NCI-H524 treated with DMSO at 0.1 percent for 48 hours (cell line): ENCODE results near the gene RPL10.

Experiments used
- DNase-seq: peaks from one replicate; lab custom pipeline; 2025; lab: John Stamatoyannopoulos, UW

The RPL10 gene

DNA sequence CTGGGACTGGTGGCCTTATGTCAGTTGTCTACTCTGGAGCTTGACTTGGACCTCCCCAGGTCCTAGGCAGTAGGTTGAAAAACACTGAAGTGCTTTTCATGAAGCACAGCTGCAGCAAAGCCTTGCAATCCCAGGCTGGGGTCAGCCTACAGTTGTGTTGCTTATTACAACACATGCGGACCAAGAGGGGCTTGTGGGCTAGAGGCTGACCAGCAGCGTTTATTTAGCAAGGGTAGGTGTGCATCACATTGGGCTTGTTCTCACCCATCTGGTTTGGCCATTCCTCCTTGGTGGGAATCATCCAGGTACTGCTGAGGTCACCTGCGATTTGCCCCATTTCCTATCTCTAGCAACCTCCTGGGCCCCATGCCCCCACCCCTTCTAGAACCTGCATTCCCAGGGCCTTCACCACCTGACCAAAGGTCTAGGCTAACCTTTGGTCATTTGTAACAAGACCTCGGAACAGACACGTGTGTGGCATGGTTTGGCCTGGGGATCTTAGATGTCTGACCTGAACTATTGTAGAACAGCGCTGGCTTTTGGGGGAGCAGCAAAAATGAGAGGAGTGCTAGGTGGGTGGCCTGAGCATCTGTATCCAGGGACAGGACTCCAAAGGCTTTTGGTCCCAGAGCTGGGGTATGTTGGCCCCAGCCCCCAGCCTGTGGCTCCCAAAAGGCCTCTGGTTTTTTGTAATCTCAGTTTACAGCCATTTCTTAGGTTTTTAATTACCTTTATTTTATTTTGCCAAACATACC lies 3.0 kb downstream of the RPL10 start:
- no peak for DNase-seq

DNA sequence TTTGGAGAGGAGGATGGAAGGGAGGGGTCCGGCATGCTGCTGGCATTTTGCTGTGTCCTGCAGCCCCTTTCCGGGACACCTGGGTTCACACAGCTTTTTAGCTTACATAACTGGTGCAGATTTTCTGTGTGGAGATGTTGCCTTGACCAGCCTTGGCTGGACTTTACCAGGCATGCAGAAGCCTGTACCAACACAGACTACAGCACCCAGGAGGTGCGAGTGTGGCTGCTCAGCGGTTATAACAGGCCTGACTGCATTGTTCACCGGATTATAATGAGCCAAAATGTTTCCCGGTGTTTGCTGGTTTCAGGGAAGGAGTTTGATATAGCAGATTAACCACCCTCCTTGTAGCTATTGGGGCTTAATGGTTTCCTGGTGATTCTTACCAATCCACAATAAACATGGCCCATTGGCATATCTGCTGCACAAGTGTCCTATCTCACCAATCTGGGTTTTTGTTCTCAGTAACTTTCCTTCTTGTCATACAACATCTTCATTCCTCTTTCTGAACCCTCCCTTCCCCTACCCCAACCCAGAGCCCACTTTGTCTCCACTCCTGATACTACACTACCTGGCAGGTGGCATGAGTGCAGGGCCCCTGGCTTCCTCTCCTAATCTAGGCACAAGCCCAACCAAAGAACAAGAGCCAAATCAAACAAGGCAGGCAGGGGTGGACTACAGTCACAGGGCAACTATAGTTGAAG lies 3.9 kb downstream of the RPL10 start:
- no peak for DNase-seq

GRCh38 chrX:154402622-154403127 lies 4.5 kb downstream of the RPL10 start:
- no peak for DNase-seq

DNA sequence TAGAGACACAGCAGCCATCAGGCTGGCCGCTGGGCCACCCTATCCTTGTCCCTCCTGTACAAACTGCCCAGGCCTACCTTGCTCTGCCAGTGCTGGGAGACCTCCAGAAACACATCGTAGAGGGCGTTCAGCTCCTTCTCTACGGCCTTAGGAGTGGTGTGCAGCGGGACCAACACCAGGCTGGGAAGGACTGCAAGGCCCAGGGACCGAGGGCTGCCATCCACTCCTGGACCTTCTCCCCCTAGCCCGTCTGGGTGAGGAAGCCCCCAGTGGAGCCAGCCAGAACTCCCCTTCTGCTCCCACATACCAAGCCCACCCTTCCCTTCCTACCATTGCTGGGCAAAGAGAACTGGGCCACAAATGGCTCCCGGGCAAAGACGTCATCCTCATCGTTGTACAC lies 5.0 kb downstream of the RPL10 start:
- DNase-seq: no peak

GRCh38 chrX:154403858-154404257 lies 5.7 kb downstream of the RPL10 start:
- no peak for DNase-seq

- DNase-seq: no peak
Observed at GRCh38 chrX:154404625-154405192, 6.5 kb downstream of the RPL10 start.

GRCh38 chrX:154408659-154409221 lies 10.6 kb downstream of the RPL10 start:
- DNase-seq: no peak

DNA sequence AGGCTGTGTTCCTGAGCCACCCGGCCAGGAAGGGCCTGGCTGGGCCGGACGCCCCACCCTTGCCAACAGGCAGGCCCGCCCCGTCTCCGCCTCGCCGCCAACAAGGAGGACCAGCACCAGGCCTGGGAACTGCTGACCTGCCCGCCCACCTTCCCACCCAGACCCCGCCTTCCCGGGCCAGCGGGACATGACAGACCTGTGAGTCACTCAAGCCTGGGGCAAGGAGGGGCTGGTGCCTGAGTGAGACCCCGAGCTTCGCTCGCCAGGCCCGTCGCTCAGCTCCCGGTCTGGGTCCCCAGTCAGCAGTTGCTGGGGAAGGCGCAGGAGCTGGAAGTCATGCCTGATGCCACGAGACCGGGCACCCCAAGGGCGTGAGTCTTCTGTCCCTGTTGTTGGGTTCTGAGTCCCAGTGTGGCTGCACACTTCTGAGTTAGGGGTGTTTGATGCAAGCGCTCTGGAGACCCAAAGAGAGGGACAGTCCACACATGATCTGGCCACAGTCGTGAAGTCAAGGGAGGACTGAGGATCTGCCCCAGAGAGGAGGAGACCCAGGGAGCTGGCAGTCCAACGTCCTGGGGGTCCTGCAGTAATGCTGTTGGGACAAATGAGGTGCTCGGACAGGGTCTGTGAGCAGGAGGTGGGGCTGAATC lies 11.2 kb downstream of the RPL10 start, which contains the start of gene DNASE1L1:
Gene DNASE1L1 (minus strand): TSS at position 33 of the 650 bp plus-strand sequence. CDS start 3,686 bp downstream, outside the sequence.
- DNase-seq: no peak

- no peak for DNase-seq
Observed at GRCh38 chrX:154411981-154412340, 13.8 kb downstream of the RPL10 start.

DNA sequence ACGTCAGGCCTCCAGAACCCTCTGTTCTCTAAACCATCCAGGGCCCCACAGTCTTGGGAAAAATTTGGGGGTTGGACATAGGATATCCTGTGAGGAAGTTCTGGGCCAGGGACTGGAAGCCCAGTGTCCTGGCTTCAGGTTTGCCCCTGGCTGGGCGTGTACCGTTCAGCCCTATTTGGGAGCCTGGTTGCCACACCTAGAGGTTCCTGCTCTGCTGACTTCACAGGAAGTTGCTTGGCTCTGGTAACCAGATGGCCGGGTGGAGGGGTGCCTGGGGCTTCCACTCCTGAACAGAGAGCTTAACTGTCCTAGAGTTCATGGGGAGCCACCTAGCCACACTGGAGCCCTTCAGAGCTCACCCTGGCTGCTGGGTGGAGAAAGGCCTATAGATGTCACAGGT lies 14.3 kb downstream of the RPL10 start:
- no peak for DNase-seq

GRCh38 chrX:154413142-154413541 lies 15.0 kb downstream of the RPL10 start:
- DNase-seq: no peak

GRCh38 chrX:154417157-154417556 lies 19.0 kb downstream of the RPL10 start:
- no peak for DNase-seq

GRCh38 chrX:154419189-154419588 lies 21.0 kb downstream of the RPL10 start:
- DNase-seq: no peak

DNA sequence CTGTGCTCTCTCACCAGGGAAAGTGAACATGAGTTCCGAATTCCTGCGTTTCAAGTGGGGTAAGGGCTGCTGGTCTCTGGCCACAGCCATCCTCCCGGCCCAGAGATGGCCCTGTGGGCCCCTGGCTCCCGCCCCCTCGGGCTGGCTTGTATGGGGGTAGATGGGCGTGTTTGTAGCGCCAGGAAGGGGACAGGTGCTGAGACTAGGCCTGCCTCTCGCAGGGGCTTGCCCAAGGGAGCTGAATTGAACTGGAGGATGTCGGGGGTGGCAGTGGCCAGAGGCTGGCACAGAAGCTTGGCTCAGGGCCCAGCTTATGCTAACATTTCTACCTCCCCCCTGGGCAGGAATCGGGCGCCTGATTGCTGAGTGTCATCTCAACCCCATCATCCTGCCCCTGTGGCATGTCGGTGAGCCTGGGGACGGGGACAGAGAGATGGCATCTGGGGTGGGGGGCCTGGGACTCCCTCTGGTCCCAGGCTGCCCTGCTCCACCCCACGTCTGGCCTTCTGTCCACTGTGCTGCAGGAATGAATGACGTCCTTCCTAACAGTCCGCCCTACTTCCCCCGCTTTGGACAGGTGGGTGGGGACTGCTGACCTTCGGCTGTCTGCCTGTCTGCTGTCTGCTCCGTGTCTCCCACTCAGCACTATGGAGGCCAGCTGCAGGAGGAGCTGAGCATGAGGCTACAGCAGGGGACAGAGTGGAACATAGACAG lies 21.7 kb downstream of the RPL10 start:
- no peak for DNase-seq

- DNase-seq: no peak
Observed at GRCh38 chrX:154420402-154420756, 22.2 kb downstream of the RPL10 start.

DNA sequence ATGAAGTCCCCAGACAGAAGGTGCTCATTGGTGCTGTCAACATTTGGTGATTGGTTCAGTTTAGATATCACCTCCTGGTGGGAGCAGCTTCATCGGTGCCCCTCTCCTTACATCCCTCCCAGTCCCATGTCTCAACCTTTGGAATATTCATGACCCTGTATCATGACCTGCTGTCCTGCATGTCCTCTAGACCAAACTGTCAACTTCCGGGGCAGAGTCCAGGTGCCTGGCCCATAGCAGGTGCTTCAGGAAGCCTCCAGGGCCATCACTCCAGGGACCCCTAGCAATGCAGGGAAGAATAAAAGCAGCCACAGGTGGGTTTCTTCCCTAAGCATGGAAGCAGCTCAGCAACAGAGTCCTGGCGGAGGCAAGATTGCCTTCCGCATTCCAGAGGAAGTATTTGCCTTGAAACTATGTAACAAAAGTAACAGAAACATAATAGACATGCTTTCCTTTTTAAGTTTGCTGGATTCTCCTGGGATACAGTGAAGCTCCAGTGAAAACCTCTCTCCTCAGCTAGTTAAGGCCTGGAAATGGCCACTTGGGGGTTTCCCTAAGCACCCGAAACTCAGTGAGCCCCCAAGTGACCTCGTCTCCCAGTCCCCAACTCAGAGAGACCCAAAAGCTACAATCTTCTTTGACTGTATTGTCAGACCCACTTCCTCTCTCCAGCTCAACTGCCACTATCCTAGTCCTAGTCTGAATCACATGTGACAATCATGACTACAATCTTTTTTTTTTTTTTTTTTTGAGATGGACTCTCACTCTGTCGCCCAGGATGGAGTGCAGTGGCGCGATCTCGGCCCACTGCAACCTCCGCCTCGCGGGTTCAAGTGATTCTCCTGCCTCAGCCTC lies 29.0 kb downstream of the RPL10 start:
- no peak for DNase-seq

GRCh38 chrX:154428176-154429171 lies 30.3 kb downstream of the RPL10 start, which contains the start of gene ATP6AP1:
Gene ATP6AP1, plus strand, starts transcription at chrX:154428677. Its CDS starts 16 bp downstream, at chrX:154428693.
- DNase-seq: peak; percentile 62

DNA sequence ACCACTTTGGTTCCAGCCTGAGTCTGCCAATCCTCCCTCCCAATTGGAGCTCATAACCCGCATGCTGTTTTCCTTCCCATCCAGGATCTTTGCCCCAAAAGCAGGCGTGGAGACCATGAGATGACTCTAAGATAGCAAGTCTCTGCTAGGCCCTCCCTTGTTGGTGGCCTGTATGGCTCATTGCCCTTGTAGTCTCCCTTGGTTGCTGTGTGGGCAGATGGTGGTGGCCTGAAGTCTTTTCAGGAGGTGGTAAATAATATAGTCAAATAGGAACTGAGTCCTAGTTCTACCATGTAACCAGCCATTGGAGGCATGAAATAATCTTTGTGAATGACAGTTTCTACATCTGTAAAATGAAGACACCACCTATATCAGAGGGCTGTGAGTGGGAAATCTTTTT lies 31.5 kb downstream of the RPL10 start:
- no peak for DNase-seq

DNA sequence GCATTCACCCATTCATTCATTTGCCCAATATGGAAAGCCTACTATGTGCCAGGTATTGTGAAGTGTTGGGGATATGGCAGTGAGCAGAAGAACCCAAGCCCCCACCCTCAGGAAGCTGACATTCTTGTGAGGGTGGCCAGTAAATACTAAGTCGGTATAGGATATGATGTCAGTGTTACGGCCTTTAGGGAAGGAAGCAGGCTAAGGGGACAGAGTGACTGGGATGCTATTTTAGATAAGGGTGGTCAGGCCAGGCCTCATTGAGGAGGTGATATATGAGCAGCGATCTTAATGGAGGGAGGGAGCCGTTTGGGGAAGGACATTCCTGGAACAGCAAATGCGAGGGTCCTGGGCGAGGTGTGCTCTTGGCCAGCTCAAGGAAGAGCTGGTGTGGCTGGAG lies 32.3 kb downstream of the RPL10 start:
- no peak for DNase-seq
